ENCODE measurements around the gene TNPO2.
A peak's percentile ranks its signal among the peaks of the same experiment; 100 is the strongest.

Gene TNPO2

GRCh38 chr19:12722566-12723380, 959 bp downstream of the TNPO2 start (continued):
- TF ChIP-seq ZBTB26 (tag by site-specific recombination; optimal IDR thresholded peaks at IDR 0.05) (peak; percentile 56), ZNF366 (tag by site-specific recombination; conservative IDR thresholded peaks at IDR 0.05) (peak; percentile 66), TRIM28 (IDR thresholded peaks at IDR 0.05; ENCODE audit: borderline replicate concordance, low read length) (no peak), ZNF175 (tag by site-specific recombination; IDR thresholded peaks at IDR 0.05) (no peak), SP7 (tag by site-specific recombination; IDR thresholded peaks at IDR 0.05) (peak; percentile 84), ZNF239 (tag by site-specific recombination; IDR thresholded peaks at IDR 0.05) (no peak), ZXDB (tag by site-specific recombination; IDR thresholded peaks at IDR 0.05) (peak; percentile 97), PRDM10 (tag by site-specific recombination; IDR thresholded peaks at IDR 0.05) (peak; percentile 89), CTCF (tag by site-specific recombination; IDR thresholded peaks at IDR 0.05) (no peak), ZNF791 (tag by site-specific recombination; IDR thresholded peaks at IDR 0.05) (no peak), ZSCAN18 (tag by site-specific recombination; IDR thresholded peaks at IDR 0.05) (0 out of 2 replicates have a peak, but pooled peaks have one; percentile 27), KLF17 (tag by site-specific recombination; IDR thresholded peaks at IDR 0.05) (peak; percentile 87), ZSCAN30 (tag by site-specific recombination; IDR thresholded peaks at IDR 0.05) (0 out of 2 replicates have a peak, but pooled peaks have one; percentile 41), ZNF843 (tag by site-specific recombination; IDR thresholded peaks at IDR 0.05) (peak; percentile 70), ZNF362 (tag by site-specific recombination; IDR thresholded peaks at IDR 0.05) (peak; percentile 98), ATF2 (tag by site-specific recombination; IDR thresholded peaks at IDR 0.05; ENCODE audit: low read depth) (peak; percentile 30; the same call in 1 of the 2 replicates), HIC1 (tag by site-specific recombination; IDR thresholded peaks at IDR 0.05) (peak; percentile 57; the same call in 1 of the 2 replicates), ZNF18 (tag by site-specific recombination; IDR thresholded peaks at IDR 0.05) (peak; percentile 42; the same call in 1 of the 2 replicates), ZNF433 (tag by site-specific recombination; IDR thresholded peaks at IDR 0.05; ENCODE audit: low read depth) (no peak)
